T-helper 2 cell (primary cell): Measurements from ENCODE around the gene ROBO1.
"Not testable (repeated sequence)": the region's sequence is repeated elsewhere in the genome, so short reads cannot be mapped to it uniquely, and the experiment has no call there.

Experiments used
- DNase-seq, 5 experiments: peaks; one replicate each; pipeline versions ENCODE4 v3.0.0 to v3.0.0-alpha.2; 2012 to 2022

Gene ROBO1

DNA sequence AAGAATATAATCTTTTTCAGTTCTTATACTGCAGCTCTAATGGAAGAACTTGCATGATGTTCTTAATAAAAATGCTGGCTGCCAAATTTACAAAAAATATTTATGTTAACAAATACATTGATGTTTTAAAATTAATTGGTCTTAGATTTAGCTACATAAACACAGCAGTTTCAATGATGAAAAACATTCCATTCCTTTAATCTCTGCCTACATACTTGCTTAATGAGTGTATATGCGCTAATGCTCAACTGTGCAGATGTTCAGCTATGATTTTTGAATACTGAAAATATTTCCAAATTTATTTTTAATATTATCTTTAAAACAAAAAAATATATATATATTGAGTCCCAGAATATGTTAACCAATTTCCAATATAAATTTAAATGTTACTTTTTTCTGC lies 867.4 kb downstream of the ROBO1 start:
- no peak for DNase-seq

DNA sequence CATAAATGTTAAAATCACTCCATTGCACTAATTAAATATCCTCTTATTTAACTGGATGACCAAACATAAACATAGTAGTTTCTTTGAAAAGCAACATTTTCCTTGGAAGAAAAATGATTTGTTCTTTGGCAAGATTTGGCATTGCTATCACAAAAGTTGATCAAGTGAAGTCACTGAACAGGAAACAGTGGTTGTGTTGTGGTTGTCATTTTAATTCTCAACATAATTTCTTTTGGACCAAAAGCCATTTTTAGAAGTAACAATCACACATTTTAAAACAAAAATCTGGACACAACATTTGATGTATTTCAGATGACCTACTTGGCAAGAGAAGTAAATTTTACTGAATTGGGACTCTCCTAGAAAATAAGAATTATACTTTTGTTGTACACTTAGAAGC lies 872.3 kb downstream of the ROBO1 start:
- DNase-seq: no peak

DNA sequence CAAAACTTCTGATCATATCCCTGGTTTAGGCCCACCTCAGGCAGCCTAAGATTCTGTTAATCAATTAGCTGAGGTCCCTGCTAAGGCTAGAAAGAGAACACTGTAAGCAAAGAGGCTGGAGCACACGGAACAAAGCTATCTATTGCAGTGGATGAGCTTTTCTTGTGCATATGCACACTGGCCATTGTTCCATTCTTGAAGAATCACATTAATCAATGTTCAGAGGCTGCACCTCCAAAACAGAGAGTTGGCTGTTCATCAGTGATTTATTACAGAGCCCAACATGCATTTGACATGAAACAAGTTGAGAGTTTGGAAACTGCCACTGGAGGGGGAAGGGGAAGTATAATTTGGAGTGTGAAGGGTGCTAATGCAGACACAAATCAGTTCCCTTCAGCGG lies 873.0 kb downstream of the ROBO1 start:
- no peak for DNase-seq

DNA sequence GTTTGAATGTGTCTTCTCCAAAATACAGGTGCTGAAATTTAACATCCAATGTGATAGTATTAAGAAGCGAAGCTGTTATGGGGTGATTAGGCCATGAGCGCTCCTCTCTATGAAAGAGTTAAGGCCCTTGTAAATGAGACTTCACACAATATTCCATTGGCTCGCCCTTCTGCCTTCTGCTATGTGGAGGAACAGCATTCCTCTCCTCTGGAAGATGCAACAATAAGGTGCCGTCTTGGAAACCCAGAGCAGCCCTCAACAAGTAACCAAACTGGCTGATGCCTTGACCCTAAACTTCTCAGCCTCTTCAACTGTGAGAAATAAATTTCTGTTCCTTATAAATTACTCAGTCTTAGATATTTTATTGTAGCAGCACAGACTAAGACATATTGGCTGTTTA lies 874.6 kb downstream of the ROBO1 start:
- no peak for DNase-seq

DNA sequence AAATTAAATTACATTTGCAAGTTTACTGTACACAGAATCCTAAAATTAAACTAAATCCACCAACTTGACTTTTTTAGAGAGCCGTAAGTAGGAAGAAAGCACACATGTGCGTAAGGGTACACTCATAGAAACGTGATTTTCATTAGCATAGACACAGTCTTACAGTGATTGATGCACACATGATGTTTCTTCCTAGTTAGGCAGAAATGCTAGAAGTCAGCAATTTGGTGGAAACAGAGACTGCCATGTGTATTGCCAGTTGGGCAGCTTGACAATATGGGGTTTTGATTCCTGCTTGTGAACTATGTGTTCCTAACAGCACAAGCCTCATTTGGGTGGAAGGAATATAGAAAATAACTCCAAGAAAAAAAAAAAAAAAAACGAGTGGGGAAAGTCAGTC lies 878.5 kb downstream of the ROBO1 start:
- no peak for DNase-seq

DNA sequence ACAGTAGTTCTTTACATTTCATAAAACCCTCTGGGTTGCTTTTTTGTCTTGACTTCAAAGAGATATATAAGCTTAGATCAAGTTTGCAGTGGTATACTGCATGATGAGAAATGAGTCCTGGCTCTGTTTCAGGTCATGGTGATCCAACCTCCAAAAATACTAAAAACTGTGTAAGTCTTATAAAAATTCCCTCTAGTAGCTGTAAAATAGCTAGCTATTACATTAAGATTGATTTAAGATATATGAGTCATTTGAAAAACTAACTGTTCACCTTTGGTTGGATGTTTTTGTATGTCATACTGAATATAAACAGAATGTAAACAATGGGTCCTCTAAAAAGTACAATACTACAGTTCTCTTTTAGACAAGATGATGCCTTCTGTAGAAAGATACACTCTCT lies 879.2 kb downstream of the ROBO1 start:
- no peak for DNase-seq

DNA sequence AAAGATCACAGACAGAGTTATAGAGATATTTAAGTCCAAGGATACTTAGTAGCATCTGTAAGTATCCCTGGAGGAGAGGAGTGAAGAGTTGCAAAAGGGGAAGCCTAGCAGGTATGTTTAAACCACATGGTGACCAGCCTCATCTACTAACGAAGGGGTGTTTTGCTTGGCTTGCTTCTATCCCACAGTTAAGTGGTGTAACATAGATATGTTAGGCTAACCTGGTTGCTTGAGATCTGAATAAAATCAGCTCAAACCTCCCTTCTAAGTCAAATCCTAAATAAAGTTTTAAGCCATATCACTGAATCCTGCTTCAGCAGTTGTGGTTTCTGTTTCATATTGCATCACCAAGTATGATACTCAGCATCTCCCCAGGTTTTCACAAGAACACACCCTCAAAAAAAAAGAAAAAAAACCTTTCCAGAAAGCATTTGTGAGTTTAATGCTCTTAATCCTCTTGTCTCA lies 880.2 kb downstream of the ROBO1 start:
- no peak for DNase-seq

DNA sequence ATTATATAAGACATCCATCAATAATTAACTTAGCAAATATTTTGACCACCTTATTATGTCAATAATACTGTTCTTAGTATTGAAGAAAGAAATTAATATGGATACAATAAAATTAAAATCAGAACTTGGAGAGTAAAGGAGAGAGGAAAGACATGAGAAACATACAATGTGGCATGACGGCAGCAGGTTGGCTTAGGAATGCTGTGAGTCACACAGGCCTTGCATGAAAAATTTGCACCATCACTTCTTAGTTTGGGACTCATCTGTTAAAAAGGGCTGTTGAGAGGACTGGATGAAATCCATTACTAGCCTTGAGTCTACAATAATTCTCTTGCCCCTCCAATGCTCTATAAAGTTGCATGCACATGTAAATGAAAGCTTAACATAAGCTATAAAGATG lies 880.8 kb downstream of the ROBO1 start:
- DNase-seq: no peak

DNA sequence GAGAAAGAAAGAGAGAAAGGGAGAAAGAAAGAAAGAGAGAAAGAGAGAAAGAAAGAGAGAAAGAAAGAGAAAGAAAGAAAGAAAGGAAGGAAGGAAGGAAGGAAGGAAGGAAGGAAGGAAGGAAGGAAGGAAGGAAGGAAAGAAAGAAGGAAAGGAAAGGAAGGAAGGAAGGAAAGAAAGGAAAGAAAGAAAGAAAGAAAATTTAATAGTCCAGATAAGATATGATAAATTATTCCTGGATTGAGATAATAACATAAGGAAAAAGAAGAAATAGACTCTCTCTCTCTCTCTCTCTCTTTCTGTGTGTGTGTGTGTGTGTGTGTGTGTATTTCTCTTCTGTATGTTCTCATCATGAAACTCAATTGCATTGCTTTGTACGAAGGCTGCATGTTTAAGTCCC lies 883.2 kb downstream of the ROBO1 start:
- not testable (repeated sequence) for DNase-seq

DNA sequence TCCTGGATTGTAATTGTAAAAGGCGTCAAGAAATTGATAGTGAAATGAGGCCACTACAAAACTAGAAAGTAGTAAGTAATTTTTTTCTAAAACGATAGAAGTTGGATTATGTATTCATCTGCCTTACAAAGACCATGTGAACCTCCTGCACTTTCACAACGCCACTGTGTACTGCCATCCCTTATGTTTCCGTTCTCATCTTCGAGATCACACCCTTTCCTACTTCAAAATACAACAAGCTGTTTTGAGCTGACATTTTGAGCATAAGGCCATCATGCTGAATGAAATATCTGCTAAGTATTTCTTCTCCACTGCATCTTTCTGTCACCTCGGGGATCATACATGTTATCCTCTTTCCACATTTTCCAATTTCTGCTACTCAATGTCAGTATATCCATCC lies 885.5 kb downstream of the ROBO1 start:
- no peak for DNase-seq

DNA sequence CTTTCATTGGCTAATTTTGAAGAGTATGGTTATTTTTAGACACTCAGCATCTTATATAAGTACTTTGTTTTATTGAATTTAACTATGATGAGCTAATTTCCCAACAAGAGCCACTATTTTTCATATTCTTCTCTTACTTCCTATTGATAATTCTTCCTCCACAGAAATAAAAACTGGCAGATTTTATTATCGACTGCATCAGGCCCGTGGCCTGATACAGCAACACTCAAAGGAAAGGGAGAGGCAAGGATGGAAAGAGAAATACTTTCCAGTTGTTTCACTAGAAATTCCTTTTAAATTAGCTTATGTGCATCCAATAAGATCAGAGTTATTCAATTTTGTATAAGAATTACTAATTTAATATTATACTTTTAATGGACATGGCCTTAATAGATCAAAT lies 886.3 kb downstream of the ROBO1 start:
- no peak for DNase-seq

DNA sequence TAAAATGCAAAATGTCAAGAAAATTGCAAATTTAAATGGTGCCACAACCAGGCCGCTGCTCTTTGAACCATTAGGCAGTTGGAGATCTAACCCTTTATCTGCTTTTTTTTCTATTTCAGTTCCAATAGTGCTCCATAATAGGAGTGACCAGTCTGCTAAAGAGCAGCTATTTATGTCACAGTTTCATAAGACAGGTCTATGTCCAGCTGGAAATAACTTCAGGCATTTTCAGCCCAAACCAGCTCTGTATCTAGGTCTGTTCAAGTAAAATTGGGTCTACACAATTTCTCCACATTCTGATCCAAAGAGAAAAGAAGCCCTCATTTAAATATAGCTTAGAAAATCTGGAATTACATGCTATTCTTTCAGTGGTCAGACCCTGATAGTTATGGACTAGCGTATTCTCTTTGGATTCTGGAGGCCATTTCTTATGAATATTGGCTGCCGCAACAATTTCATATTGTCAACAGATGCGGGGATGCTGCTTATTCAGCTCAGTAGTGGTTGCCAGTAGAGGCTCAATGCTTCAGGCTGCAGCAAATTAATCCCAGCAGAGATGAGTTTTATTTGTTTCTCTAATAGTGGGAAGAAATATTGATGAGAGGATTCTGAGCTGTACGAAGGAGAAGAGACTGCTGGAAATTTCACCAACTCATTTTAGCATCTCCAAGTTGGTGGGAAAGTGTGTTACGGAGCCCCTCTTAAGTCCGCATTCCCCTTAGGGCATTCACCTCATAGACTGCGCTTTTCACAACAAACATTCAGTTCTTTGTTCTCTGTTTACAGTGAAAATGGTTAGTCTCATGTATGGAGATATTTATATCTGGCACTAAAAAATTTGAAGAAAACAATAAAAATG lies 887.0 kb downstream of the ROBO1 start:
- DNase-seq: no peak

DNA sequence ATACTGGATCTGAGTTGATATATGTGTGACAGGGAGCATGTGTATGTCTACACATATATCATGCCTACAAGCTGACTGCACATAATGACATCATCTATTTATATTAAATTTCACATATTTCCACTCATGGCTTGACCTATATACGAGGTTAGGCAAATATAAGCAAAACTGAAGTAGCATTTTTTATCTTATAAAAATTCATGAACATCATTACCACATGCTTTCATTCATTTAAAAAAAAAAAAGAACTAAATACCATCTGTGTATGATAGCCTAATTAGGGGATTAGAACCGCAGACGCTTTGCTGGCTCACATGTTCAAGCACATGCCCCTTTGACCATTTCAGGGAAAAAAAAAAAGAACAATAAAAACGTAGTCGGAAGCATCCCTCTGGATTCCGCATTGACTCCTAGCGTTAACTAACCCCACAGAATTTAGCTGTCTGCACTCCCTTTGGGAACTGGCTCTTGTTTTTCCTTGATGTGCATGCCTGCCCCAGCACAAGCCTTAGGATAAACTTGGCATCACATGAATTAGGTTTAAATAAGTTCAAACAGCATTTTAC lies 888.4 kb downstream of the ROBO1 start:
- DNase-seq: no peak

DNA sequence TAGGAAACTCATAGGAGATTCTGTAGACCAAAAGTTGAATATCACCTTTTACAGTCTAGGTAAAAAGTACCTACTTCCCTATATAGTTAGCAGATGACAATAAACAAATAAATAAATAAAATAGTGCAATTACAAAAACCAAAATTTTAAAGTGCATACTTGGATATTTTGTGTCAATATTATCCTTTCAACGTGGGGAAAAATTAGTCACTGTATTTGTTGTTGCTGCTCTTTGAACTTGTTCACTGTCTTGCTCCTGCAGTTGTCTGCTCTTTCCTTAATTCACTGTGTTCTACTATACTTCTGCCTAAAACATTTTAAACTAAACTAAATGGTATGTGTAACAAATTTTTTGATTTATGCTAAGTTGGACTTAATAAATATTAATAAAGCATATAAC lies 889.0 kb downstream of the ROBO1 start:
- DNase-seq: no peak

DNA sequence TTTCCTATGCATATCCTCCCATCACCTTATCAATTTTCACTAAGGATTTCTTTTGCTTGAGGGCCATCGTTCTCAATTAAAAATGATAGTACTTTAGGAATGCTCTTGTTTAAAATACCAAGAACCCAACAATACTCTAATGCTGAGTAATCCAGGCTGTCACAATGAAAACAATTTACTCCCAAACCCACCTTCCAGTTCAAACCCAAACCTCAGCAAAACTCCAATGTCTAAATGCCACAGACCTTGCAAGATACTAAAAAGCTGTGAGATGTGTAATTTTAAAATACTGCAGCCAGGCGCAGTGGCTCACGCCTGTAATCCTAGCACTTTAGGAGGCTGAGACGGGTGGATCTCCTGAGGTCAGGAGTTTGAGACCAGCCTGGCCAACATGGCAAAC lies 889.8 kb downstream of the ROBO1 start:
- no peak for DNase-seq

DNA sequence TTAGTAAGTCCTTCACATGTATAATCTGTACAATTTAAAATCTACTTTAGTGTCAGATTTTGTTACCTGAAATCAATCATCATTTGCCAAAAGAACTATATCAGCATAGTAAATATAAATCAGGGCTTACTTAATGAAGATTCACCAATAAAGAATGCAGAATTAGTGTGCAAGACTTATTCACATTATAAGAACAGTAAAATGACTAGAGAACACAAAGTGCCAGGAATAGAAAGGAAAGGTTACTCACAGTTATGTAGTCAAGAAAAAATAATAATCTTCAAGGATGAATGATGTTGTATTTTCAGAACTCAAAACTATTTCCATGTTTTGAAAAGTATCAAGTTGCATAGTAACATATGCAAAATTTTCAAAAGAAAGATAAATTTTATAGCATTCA lies 891.9 kb downstream of the ROBO1 start:
- DNase-seq: no peak

DNA sequence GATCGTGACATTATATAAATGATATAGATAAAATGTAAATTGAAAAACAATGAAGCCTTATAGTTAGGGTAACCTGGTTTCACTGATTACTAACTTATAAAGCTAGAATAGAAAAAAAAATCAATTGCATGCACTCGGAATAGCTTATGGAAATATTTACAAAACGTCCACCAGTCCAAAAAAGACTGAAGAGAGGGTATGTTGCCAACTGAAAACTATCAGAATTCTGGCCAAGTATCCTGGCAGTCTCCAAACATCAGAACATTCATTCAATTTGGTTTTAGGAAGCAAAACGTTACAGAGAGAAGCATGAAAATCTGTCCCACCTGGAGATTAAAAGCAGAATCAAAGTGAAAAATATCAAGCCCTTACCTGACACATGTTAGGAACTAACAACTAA lies 892.4 kb downstream of the ROBO1 start:
- no peak for DNase-seq

DNA sequence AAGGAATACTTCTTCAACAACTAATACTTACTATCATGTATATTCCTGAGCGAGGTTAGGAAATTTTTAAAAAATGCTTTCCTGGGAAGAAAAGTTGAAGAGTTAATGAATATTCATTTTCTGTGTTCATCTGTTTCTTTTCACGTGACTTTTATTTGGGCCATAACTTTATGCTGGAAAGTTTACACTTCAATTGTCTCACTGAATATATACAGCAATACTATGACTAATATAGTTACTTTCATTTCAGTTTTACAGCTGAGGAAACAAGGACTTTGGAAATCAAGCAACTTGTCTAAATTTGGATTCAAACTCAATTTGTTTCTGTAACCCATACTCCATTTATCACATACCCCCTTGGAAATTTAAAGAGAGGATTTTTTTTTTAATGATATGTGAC lies 894.2 kb downstream of the ROBO1 start:
- no peak for DNase-seq

DNA sequence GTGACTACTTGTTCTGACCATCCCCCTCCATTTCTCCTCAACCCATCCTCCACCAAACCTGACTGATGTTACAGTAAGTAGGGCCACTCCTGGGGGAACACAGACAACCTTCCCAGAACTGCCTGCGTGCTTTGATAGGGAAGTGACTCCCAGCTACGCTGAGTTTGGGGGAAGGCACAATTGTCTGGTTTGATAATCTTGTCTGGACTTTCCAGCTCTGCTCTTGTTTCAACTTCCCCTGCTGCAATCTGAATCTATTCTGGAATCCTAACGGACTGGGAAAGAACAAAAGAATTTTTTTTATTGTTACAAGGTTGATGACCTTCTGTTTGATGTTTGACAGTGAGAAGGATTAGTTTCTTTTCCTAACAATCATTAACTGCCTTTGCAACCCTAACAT lies 895.6 kb downstream of the ROBO1 start:
- no peak for DNase-seq

DNA sequence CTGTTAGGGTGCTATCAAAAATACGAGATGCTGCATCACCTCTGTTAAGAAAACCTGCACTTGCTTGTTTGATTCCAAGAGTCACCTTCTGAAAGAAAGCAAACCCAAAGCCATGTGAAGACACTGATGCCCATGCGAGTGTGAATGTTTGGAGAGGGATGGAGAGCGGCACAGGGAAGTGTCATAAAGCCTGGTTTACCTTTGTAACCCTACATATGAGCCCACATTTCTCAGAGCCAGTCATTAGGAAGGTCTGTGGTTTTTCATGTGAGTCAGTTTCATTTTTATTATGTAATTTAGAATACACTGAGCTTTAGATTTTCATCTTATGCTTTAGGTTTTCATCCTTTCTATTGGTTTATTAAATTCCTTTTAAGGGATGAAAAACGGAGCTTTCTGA lies 896.8 kb downstream of the ROBO1 start:
- no peak for DNase-seq

DNA sequence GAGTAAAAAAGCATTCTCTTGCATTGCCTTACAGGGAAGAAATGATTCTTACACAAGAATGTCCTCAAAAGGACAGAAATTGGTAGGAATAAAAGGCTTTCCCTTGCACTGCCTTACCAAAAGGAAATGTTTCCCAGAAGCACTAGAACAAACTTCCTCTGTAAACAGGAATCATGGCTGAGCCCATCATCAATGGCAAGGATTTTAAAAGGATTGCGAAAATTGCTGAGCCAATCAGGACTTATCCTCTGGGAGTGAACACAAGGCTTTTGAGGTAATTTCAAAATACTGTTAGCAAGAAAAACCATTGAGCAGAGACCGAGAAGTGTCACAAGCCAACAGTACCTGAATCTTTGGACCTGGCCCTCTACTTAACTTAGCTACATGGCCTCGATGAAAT lies 897.3 kb downstream of the ROBO1 start:
- DNase-seq: no peak

DNA sequence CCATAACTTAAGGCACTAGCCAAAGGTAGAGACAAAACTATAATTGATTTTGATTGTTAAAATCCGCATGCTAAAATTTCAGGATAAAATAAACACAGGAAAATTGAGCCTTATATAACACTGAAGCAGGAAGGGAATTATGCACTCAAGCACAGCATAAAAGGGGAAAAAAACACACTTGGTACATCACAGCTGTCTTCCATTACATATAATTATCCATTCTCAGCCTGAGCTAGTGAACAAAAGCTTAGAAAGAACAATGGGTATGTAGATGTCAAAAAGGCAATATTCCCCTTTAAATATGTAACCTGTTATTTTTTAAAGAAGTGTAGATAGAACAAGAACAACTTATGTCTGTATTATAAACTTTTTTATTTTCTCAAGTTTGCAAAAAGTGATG lies 899.2 kb downstream of the ROBO1 start:
- DNase-seq: no peak

DNA sequence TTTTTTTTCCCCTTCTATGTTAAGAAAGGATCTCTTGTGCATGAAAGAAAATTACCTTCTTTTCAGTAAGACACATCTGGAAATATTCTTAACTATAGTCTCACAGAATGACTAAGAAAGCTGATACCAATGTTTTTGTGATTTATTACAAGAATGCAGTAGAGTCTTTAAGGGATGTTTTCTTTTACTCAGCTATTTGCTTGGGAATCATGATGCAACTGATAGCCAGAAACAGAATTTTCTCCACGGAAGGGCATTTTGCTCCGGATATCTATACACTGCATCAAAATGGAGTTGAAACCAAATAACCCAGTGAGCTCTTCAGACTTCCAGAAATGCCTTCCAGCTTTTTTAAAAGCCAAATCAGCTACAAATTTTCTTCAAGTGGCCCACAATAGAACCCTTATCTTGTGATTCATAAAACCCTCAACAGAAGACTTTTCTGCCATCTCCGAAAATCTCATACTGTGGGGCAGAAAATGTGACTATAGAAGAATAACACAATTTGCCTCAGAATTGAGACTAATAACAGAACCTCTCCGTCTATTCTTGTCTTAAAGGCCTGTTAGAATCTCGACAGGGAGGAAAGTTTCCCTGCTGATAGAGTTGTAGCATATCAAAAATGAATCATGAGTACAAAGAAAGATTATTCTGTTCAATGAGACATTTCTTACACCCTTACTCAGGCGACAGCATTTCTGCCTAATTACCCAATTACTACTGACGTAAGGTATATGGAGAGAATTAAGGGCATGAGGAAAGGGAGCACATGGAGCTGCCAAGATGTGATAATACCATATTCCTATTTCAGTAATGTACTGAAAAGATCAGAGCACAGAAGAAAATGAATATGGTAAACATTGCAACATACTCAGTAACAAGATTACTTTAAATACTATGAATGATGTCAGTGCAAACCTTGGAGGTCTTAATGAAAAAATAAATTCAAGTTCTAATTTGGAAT lies 900.1 kb downstream of the ROBO1 start:
- no peak for DNase-seq
